T1000 (cell line): ENCODE measurements around the gene PADI2.
"Not testable (repeated sequence)": the region's sequence is repeated elsewhere in the genome, so short reads cannot be mapped to it uniquely, and the experiment has no call there.

Experiments
- DNase-seq: peaks from one replicate; lab custom pipeline; 2025; ENCODE audit warnings: mixed read lengths; lab: John Stamatoyannopoulos, UW

Gene PADI2

DNA sequence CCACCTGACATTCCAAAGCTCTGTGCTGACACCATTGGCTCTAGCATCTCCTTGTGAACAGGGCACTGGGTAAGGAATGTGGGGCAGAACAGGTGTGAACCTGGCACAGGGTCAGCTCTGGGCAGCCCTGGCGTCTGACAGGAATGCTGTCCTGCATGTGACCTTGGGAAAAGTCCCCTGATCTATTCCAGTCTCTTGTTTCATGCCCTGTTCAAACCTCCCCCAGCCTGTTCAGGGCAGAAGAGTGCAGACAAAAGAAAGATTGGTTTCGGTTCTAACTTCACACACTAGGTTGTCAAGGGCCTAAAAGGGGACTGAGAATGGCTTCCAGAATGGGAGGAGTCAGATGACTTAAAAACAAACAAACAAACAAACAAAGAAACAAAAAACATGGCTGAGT is 37.8 kb downstream of the PADI2 start:
- no peak for DNase-seq

DNA sequence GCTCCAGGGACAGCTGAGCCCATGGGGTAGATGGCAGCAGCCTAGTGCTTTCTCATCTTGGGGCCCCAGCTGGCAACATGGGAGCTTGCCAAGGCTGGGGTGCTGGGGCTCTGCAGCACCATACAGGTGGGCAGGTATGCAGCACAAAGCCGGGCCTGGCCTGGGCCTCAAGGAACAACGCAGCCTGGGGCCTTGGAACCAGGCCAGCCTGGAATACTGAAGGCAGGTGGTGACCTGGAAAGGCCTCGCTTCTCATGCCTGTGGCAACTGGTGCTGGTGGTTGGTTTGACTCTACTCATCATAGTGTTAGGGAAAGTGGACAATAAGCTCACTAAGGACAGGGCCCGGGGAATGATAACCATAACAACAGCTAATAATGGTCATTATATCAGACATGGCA is 38.4 kb downstream of the PADI2 start:
- DNase-seq: no peak

DNA sequence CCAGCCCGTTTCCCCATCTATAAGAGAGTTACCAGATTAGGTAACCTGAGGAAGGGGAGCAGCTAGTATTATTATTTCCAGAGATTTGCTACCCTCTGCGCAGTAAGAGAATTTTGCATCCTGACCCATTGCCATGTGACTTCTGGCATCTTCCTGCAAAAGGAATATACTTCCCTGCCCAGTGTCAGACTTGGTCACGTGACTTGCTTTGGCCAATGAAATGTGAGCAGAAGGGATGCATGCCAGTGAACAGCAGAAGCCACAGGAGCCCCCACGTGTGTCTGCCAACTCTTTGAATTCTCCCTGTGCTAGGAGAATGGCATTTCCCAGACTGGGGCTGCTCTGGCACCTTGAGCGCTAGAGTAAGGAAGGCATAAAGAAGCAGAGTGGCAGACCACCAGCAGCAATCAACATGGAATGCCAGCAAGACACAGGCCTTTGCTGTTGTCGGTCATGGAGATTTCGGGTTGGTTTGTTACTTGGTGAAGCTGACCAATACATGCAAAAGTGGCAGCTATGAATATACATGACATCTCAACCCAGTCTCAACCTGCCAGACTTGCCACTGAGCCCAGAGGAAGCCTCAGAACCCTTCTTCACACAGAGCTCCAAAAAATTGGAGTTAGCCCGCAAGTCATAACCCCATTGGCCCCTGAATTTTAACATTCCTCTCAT is 39.0 kb downstream of the PADI2 start:
- DNase-seq: no peak

DNA sequence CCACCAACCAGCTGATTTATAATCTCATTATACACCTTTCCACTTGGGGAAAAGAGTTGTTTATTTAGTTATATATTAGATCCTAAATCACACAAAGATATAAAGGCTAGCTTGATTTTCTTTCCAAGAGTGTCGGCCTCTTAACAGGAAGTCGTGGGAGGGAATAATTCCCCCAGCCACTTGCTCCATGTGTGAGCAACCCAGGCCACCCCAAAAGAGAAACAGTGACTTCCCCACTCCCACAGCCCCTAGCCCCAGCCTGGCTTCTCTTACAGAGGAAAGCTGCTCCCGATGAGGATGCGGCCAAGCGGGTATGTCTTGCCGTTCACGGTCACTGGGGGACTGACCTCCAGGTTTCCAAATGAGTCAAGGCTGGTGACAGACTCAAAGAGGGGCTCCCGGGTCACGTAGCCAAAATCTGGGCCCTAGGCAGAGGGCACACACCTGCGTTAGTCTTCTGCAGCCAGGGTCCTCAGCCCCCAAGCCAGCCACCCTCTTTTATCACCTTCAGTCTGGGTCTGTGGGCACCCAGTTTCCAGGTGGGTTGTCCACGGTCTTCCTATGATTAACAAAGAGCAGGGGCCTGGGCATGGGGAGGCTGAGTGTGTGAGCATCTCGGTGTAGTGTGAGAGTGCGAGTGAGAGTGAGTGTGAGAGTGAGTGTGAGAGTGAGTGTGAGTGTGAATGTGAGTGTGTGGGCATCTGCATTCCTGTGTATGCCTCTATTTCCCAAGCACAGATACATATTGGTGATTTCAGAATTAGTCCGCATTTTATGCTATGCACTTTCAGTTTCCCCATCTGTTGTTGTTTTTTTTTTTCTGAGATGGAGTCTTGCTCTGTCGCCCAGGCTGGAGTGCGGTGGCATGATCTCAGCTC is 40.0 kb downstream of the PADI2 start:
- no peak for DNase-seq

DNA sequence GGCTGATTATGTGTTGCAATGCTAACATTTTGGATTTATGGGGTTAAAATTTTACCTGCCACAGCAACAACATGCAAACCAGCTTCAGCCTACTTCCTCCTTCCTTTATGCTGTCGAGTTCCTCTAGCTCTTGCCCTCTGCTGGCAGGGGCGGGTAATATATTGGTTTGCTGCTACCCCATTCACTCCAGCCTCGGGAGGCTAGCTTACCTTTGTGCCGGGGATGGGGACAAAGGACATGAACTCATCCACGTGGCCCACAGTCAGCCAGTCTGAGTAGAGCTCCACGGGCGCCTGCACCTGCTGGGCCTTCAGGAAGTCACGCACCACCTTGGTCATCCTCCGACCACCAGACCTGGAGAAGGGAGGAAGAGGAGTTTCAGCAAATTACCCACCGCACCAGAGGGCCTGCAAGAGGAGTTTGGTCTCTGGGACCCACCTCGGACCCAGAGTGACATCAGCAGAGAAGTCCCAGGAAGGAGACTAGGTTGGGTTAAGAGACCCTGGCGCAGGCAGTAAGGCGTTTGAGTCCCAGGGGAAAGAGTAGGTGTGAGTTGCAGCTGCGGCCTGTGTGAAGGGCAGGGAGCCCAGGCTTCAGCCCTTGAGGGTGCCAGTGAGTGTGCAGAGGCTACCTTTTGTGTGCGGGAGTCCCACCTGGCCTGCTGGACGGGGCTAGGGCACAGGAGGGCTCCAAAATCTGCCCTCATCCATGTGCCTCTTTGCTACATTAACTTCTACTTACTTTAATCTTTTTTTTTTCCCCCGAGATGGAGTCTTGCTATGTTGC is 43.6 kb downstream of the PADI2 start:
- DNase-seq: no peak

DNA sequence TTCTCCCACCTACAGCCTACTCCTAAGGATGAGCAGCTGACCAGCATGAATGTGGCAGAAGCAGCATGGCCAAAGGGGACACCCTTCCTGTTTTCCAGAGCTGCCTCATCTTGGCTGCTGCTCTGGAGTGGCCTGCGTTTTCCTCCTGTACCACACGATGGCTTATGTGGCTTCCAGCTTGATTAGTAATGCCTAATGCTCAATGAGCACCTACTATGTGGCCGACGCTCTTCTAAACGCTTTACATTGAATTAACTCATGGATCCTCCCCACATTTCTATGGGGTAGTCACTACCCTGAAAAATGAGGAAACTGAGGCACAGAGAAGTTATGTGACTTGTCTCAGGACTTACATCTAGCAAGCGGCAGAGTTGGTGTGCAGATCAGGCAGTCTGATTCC is 47.5 kb downstream of the PADI2 start:
- DNase-seq: no peak

DNA sequence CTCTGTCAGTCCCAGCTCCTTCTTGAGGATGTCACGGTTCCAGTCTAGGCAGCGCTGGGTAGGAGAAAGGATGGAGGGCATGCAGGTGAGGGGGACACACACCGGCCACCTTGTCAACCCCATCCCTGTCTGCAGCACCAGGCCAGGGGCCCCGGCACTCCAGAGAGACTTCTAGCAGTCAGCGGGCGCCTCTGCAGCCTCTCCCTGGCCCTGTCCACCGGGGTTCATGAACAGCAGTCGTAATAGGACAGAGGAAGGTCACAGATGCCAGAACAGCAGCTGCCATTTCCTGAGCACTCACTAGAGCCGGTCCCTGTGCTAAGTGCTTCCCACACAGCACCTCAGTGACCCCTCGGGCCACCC is 49.1 kb downstream of the PADI2 start:
- DNase-seq: no peak

DNA sequence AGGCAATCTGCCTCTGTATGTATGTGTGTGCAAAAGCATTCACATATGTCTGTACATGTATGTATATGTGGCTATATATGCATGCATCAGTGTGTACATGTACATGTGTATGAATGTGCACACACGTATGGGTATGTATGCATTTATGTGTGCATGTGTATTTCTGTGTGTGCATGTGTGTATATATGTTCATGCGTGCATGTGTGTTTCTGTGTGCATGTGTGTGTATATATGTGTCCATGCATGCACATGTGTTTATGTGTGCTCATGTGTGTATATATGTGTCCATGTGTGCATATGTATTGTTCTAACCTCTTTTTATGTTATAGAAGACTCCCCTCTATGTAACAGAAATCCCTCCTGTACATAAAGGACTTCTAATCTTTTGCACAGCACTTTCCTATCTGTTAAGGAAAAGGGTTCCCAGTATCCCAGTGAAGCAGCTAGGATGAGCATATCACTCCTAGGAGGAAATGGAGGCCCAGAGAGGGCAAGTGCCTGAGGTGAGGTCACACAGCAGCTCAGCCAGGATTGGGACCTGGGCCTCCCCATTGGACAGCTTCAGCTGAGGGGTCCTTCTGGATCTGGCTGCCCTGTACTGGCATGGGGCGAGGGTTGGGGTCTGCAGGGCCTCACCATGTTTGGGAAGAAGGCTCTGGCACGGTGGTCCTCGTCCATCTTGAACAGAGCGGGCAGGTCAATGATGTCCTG is 49.6 kb downstream of the PADI2 start:
- no peak for DNase-seq

DNA sequence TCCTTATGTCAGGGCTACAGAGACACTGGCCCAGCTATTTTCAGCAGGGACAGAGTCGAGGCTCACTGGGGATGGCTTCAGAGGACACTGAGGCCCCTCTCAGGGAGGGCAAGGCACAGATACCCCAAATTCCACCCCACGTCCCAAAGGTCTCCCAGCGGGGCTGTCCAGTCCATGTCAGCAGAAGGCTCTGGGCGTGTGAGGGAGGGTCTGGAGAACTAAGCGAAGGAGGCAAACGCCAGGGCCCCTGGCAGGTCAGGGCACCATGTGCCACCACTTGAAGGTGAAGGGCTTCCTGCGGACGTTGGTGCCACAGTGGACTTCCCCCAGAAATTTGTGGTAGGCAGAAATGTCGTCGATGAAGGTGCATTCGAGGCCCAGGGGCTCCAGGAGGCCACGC is 50.5 kb downstream of the PADI2 start:
- no peak for DNase-seq

DNA sequence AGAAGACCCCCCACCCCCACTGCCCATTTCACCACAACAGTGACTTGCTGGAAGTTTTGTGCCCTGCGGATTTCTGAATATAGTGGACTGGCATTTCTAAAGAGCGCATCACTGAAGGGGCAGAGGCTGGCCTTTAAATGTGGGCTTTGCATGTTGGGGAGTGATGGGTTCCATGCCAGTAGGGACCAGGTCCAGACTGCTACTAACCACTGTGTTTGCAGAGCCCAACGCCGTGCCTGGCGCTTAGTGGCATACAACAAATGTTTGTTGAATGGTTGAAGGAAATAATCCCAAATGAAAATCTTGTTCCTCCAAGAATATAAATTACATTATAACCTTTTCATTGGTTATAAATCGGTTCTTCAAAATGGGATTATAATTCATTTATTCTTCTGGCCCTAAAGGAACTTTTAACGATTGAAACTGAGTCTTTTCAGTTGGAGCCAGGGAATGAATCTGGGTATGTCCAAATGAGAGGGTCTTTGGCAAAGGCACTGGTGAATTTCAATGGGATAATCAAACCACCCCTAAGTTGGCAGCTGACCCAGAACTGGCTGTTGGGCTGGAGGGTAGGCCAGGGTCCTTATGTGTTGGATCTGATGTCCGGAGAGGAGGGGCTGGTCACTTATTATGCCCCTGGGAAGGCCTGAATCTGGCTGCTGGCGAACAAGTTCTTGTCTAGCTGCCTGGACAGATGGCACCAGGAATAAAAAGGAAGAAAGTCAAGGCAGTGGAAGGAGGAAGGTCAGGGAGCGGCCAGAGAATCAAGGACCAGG is 51.6 kb downstream of the PADI2 start:
- DNase-seq: no peak

DNA sequence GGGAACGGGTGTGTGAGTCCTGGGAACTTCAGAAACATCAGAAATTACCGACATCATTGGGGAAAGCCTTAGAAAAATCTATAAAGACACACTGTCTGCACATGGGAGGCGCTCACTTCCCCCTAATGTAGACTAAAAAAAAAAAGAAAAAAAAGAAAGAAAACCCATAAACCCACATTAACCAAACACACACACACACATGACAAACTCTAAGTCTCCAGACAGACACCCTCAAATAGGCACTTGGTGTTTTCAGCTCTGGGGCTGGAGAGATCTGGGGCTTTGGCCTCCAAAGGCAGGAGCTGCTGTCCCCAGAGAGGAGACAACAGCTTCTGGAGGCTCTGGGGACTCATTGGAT is 52.2 kb downstream of the PADI2 start:
- no peak for DNase-seq

DNA sequence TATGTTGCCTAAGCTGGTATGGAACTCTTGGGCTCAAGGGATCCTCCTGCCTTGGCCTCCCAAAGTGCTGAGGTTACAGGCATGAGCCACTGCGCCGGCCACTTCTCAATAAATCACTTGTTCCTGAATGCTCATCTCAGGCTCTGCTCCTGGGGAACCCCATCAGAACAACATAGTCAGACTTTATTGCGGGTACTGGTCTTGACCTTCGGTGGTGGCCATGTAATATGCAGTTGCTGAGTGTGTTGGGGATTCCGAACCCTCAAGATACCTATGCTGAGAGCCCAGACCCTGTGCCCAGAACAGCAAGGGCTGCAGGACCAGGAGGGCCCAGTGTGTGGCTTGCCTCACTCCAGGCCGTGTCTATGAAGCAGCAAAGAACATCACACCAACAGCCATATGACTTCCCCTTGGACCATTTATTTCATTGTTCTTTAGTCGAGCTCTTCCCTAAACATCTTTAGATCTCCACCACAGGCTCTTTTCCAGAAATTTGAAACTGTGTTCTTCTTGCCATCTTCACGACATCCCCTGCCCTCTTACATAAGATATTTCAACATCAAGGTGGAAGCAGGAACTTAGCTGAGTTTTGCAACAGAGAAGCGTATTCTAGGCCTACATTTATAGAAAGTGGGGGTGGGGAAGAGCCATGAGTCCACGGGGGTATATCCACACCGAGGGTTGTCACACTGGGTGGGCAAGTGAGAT is 52.7 kb downstream of the PADI2 start:
- DNase-seq: no peak

DNA sequence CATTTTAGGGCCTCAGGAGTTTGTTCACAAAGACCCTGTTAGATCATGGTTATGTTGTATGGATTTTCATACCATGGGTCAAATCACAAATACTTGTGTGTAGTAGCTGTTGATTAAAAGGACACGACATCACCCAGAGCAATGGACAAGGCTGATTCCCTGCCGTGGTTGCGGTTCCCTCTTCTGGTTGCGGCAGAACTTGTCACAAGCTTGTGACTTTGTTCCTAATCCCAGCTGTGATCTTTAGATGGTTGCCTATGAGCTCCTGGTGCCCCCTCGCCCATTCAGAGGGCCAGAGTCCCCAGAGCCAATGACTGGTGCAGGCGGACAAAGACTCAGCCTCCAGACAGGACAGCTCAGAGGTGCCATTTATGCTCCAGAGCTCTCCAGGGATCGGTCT is 53.6 kb downstream of the PADI2 start:
- no peak for DNase-seq

DNA sequence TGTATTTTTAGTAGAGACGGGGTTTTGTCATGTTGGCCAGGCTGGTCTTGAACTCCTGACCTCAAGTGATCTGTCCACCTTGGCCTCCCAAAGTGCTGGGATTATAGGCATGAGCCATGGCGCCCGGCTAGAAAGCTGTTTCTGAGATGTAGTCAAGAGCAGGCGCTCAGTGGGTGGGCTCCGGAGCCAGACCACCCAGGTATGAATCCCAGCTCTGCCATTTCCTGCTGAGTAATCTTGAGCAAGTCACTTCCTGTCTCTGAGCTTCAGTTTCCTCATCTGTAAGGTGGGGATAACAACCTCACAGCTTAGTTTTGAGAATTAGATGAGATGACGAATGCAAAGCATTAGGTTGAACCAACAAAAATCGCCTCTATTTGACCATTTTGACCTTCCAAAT is 56.5 kb downstream of the PADI2 start:
- DNase-seq: not testable (repeated sequence)

DNA sequence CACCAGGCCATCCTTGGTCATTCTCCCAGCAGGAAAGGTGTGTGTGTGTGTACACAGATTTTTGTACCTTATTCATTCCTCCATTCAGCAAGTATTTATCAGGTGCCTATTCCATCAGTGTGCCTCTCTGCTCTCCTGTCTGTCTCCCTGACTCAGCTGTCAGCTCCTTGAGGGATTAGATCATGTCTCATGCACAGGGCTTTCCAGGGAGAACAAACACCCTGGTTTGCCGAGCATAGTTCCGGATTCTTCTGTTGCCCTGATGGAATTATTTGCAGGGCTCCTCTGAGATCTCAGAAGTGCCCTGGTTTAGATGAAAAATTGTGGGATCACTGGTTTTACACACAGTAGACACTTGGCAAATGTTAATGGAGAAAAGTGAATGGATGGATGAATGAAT is 57.4 kb downstream of the PADI2 start:
- no peak for DNase-seq

DNA sequence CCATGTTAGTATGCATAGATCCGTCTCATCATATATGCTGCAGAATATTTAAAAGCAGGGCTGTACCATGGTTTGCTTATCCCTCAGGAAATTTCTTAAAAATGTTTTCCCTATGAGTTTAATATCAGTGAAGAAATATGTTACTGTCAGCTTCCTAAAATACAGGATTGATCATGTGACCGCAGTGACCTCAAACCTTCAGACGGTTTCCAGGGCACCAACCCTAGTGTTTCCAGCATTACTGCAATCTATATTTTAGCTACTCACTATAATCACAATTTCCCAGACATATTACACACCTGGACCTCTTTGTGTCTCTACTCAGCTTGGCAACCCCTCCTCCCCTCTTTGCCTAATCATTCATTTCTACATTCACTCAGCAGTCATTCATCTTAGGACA is 57.8 kb downstream of the PADI2 start:
- DNase-seq: no peak

DNA sequence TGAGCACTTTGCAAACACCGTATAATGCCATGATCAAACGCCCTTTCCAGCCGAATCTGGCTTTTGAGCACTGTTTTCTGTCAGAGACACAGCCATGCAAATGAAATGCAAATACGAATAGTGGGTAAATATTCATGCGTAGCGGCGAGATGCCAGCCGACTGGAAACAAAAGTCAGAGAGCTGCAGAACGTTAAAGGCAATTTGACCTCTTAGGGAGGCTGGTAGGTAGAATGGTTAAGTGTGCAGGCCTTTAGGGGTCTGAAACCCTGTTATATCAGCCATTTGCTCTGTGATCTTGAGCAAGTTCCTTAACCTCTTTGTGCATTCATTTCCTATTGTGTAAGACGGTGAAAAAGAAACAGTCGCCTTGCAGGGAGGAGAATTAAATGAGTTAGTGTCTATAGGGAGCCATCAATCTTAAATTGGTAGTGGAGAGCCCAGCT is 58.9 kb downstream of the PADI2 start:
- DNase-seq: no peak

DNA sequence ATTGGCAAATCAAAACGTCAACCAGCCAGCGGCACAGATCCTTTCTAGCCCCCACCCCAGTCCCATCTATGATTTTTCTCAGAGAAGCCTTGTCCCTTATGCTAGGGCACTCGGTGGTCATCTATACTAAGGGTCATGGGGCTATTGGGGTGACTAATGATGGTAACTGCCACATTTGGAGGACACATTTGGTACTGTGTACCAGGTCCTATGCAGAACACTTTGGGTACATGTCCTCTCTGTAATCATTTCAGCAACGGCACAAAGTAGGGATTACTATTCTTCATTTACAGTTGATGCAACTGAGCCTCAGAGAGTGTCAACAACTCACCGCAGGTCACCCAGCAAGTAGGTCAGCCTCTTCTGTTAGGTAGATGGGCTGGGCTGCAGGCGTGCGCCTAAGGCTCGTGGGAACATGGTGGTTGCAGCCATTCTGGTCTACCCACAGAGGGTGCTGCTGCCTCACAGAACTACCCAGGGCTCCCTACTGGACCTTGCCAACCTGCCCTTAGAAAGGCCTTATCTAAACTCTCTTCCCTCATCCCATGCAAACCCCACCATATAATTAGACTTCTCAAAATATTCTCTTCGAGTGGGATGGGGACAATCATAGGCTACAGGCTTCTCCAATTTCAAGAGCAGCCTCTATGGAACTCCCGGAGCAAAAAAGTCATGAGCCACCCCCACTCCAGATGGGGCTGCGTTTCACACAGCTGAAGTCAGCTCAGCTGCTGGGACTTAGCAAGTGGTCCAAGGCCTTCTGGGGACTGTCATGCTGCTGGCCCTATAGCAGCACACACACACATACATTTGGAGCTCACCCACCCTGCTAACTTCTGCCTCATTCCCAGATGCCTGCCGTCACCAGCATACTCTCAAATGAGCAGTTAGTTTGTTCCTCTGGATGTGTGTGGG is 59.6 kb downstream of the PADI2 start:
- no peak for DNase-seq

DNA sequence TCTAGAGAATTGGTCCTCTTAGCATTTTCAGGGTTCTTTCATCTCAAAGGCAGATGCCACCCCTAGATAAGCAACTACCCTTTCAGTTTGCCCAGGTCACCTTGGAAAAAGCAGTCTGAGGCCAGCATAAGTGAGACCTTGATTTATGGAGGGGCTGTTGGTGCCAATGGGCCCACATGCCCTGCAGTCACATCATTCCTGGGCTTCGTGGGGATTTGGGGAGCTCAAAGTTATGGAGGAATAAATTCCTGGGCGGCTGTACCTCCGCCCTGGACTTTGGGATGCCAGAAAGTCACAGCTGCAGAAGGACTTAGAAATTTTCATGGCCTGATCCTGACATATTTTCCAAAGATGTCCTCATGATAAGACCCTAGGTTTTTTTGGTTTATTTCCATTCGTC is 62.7 kb downstream of the PADI2 start:
- no peak for DNase-seq

DNA sequence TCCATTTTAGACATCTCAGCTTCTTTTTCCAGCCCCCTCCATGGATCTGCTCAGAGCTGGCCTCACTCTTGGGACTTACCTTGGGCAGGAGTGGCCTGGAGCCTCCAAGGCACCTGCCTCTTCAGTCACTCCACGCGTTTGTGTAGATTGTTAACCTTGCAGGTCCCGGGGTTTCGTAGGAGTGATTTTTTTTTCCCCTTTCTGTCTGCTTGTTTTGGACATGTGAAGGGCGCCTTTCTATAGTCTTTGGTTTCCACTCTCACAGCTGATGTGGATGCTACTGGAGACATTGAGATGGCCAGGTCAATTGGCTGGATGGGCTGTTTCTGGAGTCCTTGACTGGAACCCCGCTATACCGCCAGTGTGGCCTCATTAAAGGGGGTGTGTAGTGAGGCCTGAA is 63.5 kb downstream of the PADI2 start:
- no peak for DNase-seq
